Activated B cell treated with CpG ODN at 0.5 μM for 24 hours (primary cell): ENCODE measurements around the gene SURF1. TPM values are rescaled to one million over a fixed set of nuclear protein-coding genes. Genes with fewer than 3 reads are reported as not detected.

Source experiments
- ATAC-seq: fragments of 200-7000 bp; cut with Tn5 transposase; one replicate; pipeline ENCODE4 v1.10.0; 2021; ENCODE audit warnings: low read depth, mild to moderate bottlenecking, moderate library complexity
- CTCF ChIA-PET: fragments of 350-600 bp; sonication (Branson Sonifier 250); formaldehyde crosslinking; loops from one replicate; lab custom pipeline; 2021; ENCODE audit warnings: antibody characterized with exemption; lab: Charles Lee
- POLR2A ChIA-PET: fragments of 350-600 bp; sonication (Branson Sonifier 250); formaldehyde crosslinking; loops from one replicate; lab custom pipeline; 2021; ENCODE audit warnings: antibody characterized with exemption; lab: Charles Lee
- DNase-seq: peaks from one replicate; pipeline ENCODE4 v3.0.0; 2022
- H3K27ac Mint-ChIP-seq: one replicate; pipeline ENCODE4 v1.8.0; 2020; ENCODE audit warnings: mixed read lengths
- H3K27me3 Mint-ChIP-seq: one replicate; pipeline ENCODE4 v1.8.0; 2021; ENCODE audit warnings: mixed read lengths
- H3K36me3 Mint-ChIP-seq: one replicate; pipeline ENCODE4 v1.8.0; 2021; ENCODE audit warnings: low read depth, mixed read lengths
- H3K4me1 Mint-ChIP-seq: one replicate; pipeline ENCODE4 v1.8.0; 2021; ENCODE audit warnings: mixed read lengths
- H3K4me3 Mint-ChIP-seq: one replicate; pipeline ENCODE4 v1.8.0; 2020; ENCODE audit warnings: mild to moderate bottlenecking, mixed read lengths
- H3K9me3 Mint-ChIP-seq: one replicate; pipeline ENCODE4 v1.8.0; 2020; ENCODE audit warnings: mixed read lengths
- CTCF ChIP-seq: fragments of 200-600 bp; IDR thresholded peaks from one replicate; pipeline ENCODE4 v1.8.0; 2022; ENCODE audit warnings: antibody characterized with exemption, mild to moderate bottlenecking
- intact Hi-C: fragments of 100-400 bp; cut with micrococcal nuclease; formaldehyde crosslinking; loops from one replicate; pipeline ENCODE4 v1.15.1; 2024
- total RNA-seq: library from RNA; stranded (reverse); gene quantifications from 2 replicates; pipeline ENCODE4 v1.2.3, GENCODE V29; 2022

SURF1 gene
- total RNA-seq, 1 donor from 2014 or later: 33.6 TPM

GRCh38 chr9:133342570-133342969, 13.7 kb downstream of the SURF1 start:
- no peak overlapping the region for H3K4me3 Mint-ChIP-seq
- TF ChIP-seq CTCF: no peak
- H3K27ac Mint-ChIP-seq: no peak overlapping the region
- intact Hi-C loops: no loop called here
- peaks cover 69% of the 10 kb centered on the region for H3K36me3 Mint-ChIP-seq
- ChIA-PET POLR2A (interaction anchor here (1.1 to 1.3 kb wide), 2 partner anchors 11 to 312 kb away, joined by 3 to 4 read pairs; partner anchors contain the start of gene GTF3C5), CTCF (no interaction called here)
- H3K9me3 Mint-ChIP-seq: no peaks in the 10 kb centered on the region
- peaks cover 55% of the 10 kb centered on the region for H3K4me1 Mint-ChIP-seq
- DNase-seq (no peak), ATAC-seq (no peak)
- no peaks in the 10 kb centered on the region for H3K27me3 Mint-ChIP-seq

GRCh38 chr9:133342069-133342406, 14.2 kb downstream of the SURF1 start:
- no peaks in the 10 kb centered on the region for H3K9me3 Mint-ChIP-seq
- peaks cover 53% of the 10 kb centered on the region for H3K4me1 Mint-ChIP-seq
- ATAC-seq (no peak), DNase-seq (no peak)
- no peak for TF ChIP-seq CTCF
- H3K36me3 Mint-ChIP-seq: peaks cover 68% of the 10 kb centered on the region
- CTCF ChIA-PET: no interaction called here
- H3K4me3 Mint-ChIP-seq: no peak overlapping the region
- POLR2A ChIA-PET: interaction anchor here (1.1 to 1.8 kb wide), 3 partner anchors 10 to 311 kb away, joined by 3 to 5 read pairs (median 4); partner anchors contain the start of gene GTF3C5
- no peaks in the 10 kb centered on the region for H3K27me3 Mint-ChIP-seq
- H3K27ac Mint-ChIP-seq: peak overlapping the region; percentile 73
- intact Hi-C loops: no loop called here

GRCh38 chr9:133341369-133342068, 14.8 kb downstream of the SURF1 start:
- Mint-ChIP-seq H3K27ac (peak overlapping the region; percentile 87), H3K4me3 (no peak overlapping the region)
- peak; percentile 32 for ATAC-seq

GRCh38 chr9:133340916-133341315, 15.4 kb downstream of the SURF1 start:
- Mint-ChIP-seq H3K9me3 (no peaks in the 10 kb centered on the region), H3K4me3 (no peak overlapping the region), H3K27ac (peak overlapping the region; percentile 87), H3K4me1 (peaks cover 52% of the 10 kb centered on the region), H3K36me3 (peaks cover 62% of the 10 kb centered on the region), H3K27me3 (no peaks in the 10 kb centered on the region)
- ATAC-seq (no peak), DNase-seq (no peak)
- POLR2A ChIA-PET: interaction anchor here (1.0 to 1.8 kb wide), 2 partner anchors 11 to 15 kb away, joined by 4 to 5 read pairs; partner anchors contain the start of gene SURF1
- intact Hi-C loops: no loop called here
- TF ChIP-seq CTCF: no peak
- CTCF ChIA-PET: interaction anchor here (1.4 kb wide), 1 partner anchor 9 kb away, joined by 5 read pairs; no protein-coding TSS in a partner anchor

More at GRCh38 chr9:133341369-133342068, 14.8 kb downstream of the SURF1 start:
- TF ChIP-seq CTCF: no peak
- POLR2A ChIA-PET: interaction anchor here (1.0 to 1.8 kb wide), 4 partner anchors 10 to 311 kb away, joined by 3 to 5 read pairs (median 4); partner anchors contain the start of genes GTF3C5 and SURF1
- peaks cover 52% of the 10 kb centered on the region for H3K4me1 Mint-ChIP-seq
- no peaks in the 10 kb centered on the region for H3K9me3 Mint-ChIP-seq
- intact Hi-C loops: no loop called here
- DNase-seq: no peak
- H3K27me3 Mint-ChIP-seq: no peaks in the 10 kb centered on the region
- CTCF ChIA-PET: interaction anchor here (1.4 kb wide), 1 partner anchor 9 kb away, joined by 5 read pairs; no protein-coding TSS in a partner anchor
- peaks cover 66% of the 10 kb centered on the region for H3K36me3 Mint-ChIP-seq

- ChIA-PET CTCF (interaction anchor here (1.4 kb wide), 1 partner anchor 10 kb away, joined by 5 read pairs; no protein-coding TSS in a partner anchor), POLR2A (interaction anchor here (0.7 to 1.6 kb wide), 5 partner anchors 8 to 37 kb away, joined by 3 to 12 read pairs (median 3); partner anchors contain the start of genes MED22, RPL7A, SURF1 and SURF2)
- no peak for TF ChIP-seq CTCF
- ATAC-seq (no peak), DNase-seq (no peak)
- Mint-ChIP-seq H3K9me3 (no peaks in the 10 kb centered on the region), H3K36me3 (peaks cover 65% of the 10 kb centered on the region), H3K4me1 (peaks cover 55% of the 10 kb centered on the region), H3K27me3 (no peaks in the 10 kb centered on the region), H3K27ac (peak overlapping the region; percentile 87), H3K4me3 (peak overlapping the region; percentile 44)
- intact Hi-C loops: no loop called here
Measured at GRCh38 chr9:133340256-133340655, 16.0 kb downstream of the SURF1 start.
